Epithelial cell of proximal tubule (primary cell): Measurements from ENCODE around the gene MYRIP. TPM values are rescaled to one million over a fixed set of nuclear protein-coding genes. Genes with fewer than 3 reads are reported as not detected.

Experiments used
- DNase-seq: peaks from one replicate; pipeline ENCODE4 v3.0.0-alpha.2; 2011; ENCODE audit warnings: low read depth
- H3K4me3 ChIP-seq: 2 replicates; pipeline ENCODE4 v1.5.1; 2011; ENCODE audit warnings: low read depth, mild to moderate bottlenecking, low read length
- total RNA-seq: library from RNA; depleted of rRNA; stranded (reverse); fragments of >200 nt; gene quantifications from 2 replicates; pipeline ENCODE4 v1.2.3, GENCODE V29; 2015
- TF ChIP-seq, protein P1 (sequence below): conservative IDR thresholded peaks from 2 replicates; pipeline ENCODE4 v1.5.1; 2012; ENCODE audit warnings: low read depth, mild to moderate bottlenecking, low read length

MYRIP gene
- total RNA-seq, 1 donor from 2014 or later = 0.12 TPM

- DNase-seq = no peak
- TF ChIP-seq, protein P1, sequence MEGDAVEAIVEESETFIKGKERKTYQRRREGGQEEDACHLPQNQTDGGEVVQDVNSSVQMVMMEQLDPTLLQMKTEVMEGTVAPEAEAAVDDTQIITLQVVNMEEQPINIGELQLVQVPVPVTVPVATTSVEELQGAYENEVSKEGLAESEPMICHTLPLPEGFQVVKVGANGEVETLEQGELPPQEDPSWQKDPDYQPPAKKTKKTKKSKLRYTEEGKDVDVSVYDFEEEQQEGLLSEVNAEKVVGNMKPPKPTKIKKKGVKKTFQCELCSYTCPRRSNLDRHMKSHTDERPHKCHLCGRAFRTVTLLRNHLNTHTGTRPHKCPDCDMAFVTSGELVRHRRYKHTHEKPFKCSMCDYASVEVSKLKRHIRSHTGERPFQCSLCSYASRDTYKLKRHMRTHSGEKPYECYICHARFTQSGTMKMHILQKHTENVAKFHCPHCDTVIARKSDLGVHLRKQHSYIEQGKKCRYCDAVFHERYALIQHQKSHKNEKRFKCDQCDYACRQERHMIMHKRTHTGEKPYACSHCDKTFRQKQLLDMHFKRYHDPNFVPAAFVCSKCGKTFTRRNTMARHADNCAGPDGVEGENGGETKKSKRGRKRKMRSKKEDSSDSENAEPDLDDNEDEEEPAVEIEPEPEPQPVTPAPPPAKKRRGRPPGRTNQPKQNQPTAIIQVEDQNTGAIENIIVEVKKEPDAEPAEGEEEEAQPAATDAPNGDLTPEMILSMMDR = no peak
- no peak overlapping the region for H3K4me3 ChIP-seq
Measured at GRCh38 chr3:40249168-40249567, 439.8 kb downstream of the MYRIP start.

DNA sequence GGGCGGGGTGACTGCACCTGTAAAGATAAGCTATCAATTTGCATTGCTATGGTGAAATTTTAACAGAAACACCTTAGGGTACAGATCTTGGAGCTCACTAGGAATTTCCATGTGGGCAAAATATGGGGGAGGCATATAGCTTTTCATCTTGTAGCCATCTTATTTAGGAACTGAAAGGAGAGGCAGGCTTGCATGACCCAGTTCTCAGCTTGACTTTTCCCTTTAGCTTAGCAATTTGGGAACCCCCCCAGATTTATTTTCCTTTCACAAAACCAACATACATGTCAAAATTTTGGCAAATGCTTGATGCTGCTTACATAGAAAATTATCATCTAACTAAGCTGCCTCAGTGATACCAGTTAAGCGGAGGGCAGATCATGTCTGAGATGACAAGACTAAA is 445.1 kb downstream of the MYRIP start:
- TF ChIP-seq, protein P1 = no peak
- no peak for DNase-seq

GRCh38 chr3:40254891-40255290 is 445.5 kb downstream of the MYRIP start:
- H3K4me3 ChIP-seq = no peak overlapping the region
- TF ChIP-seq, protein P1 = no peak
- DNase-seq = no peak

More for the DNA sequence above, 445.1 kb downstream of the MYRIP start:
- H3K4me3 ChIP-seq = no peak overlapping the region

DNA sequence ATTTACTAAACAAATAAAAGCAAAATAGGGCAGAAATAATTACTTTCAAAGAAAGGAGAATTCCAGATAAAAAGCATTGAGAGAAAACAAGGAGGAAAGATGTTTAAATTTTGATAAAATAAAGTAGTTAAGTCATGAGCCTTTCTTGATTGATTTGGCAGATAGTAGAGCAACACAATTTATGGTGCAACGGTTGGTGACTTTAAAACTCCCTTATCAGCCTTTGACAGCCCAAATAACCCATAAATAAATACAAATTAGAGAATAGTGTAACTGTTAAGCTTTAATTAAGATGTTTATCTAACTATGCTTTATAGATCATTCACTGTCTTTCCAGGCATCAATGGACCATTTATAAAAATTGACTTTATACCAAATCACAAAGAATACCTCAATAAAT is 446.1 kb downstream of the MYRIP start:
- TF ChIP-seq, protein P1 = no peak
- no peak for DNase-seq
- H3K4me3 ChIP-seq = no peak overlapping the region

- DNase-seq = no peak
- TF ChIP-seq, protein P1 = no peak
- no peak overlapping the region for H3K4me3 ChIP-seq
Measured at GRCh38 chr3:40258064-40258463, 448.7 kb downstream of the MYRIP start.

- TF ChIP-seq, protein P1 = peak; percentile 14
- H3K4me3 ChIP-seq = no peak overlapping the region
- DNase-seq = no peak
Measured at GRCh38 chr3:40258555-40258954, 449.1 kb downstream of the MYRIP start.

DNA sequence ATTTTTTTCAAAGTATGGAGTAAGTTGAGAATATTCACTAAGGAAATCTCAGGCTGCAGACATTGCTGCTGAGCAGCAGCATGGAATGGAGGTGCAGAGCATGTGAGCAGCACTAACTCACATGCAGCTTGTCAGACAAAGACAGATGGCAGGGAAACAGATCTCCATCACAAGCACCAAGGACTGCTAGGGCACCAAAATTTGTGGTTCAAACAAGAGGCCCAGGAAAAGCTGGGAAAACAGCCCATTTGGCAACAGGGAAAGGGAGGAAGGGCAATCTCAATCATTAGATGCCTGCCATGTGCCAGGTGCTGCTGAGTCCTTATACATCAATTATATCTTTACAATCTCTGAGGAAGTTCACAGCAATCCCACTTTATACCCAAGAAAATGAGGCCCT is 452.9 kb downstream of the MYRIP start:
- no peak overlapping the region for H3K4me3 ChIP-seq
- TF ChIP-seq, protein P1 = no peak
- DNase-seq = no peak
